Measurements from ENCODE around the gene RP9.
"Not testable (repeated sequence)": the region's sequence is repeated elsewhere in the genome, so short reads cannot be mapped to it uniquely, and the experiment has no call there.

The RP9 gene

DNA sequence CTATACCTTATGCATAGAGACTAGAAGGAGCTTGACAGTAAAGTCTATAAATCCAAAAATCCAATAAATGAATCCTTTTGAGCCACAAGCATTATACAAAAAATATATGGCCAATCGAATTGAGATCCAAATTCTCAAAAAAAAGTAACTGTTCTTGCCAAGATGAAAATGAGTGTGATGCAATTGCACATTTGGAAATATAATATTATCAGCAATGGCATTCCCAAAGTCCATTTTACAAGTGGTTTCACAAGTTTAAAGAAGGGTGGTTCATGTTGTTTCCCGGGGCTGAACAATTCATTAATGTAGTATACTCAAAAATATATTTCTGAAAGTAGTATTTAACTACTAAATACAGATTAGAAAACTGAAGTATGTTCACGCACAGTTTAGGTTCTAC, 7.3 kb downstream of the RP9 start:
- TF ChIP-seq CTCF (IDR thresholded peaks at IDR 0.05; ENCODE audit: low read depth, low read length), result no peak
- no peak for DNase-seq (ENCODE audit: extremely low read depth, low read depth)

DNA sequence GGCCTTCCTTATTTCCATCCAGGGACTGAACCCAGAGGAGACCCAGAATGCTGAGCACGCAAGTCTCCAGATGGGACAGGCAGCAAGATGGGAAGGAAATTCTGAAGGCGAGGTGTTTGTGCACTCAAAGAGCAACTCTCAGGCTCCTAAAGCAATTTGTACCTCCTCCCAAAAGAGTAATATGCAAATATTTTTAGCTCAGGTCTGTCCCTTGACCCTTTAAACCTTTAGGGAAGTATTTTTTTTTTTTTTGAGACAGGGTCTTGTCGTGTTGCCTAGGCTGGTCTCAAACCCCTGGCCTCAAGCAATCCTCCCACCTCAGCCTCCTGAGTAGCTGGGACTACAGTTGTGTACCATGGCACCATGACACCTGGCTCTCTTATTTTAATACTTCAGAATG, 8.4 kb downstream of the RP9 start:
- TF ChIP-seq CTCF (IDR thresholded peaks at IDR 0.05; ENCODE audit: low read depth, low read length), result no peak
- no peak for DNase-seq (ENCODE audit: extremely low read depth, low read depth)

- no peak for DNase-seq (ENCODE audit: extremely low read depth, low read depth)
- TF ChIP-seq CTCF (IDR thresholded peaks at IDR 0.05; ENCODE audit: low read depth, low read length), result no peak
These were observed 9.9 kb downstream of the RP9 start for GRCh38 chr7:33099154-33099940.

DNA sequence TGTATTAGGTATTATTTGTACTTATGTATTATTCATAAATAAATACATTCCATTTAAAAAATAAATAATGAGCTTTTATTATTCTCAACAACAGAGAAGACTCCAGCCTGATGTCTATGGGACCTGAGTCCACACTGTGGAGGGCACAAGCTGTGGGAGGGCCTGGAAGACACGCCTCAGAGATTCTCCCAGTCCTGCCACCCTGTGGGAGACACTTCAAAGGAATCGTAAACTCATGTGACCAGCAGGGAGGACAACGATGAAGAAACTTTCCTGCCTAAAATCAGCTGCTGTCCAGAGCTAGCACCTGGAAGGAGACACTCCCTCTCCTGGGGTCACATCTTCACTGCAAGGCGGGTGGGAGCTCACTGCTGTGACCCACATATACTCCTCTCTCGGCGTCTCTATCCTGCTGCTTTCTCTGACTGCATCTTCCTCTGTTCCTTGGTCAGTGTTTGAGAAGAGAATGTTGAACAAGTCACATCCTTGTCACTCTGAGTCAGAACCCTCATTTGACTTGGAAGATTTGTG, 14.4 kb downstream of the RP9 start:
- DNase-seq (ENCODE audit: extremely low read depth, low read depth), result not testable (repeated sequence)

- no peak for DNase-seq (ENCODE audit: extremely low read depth, low read depth)
- no peak for TF ChIP-seq CTCF (IDR thresholded peaks at IDR 0.05; ENCODE audit: low read depth, low read length)
These were observed 15.9 kb downstream of the RP9 start for GRCh38 chr7:33093266-33093665.

- DNase-seq (ENCODE audit: extremely low read depth, low read depth), result no peak
These were observed 17.5 kb downstream of the RP9 start for GRCh38 chr7:33091641-33092191.

DNA sequence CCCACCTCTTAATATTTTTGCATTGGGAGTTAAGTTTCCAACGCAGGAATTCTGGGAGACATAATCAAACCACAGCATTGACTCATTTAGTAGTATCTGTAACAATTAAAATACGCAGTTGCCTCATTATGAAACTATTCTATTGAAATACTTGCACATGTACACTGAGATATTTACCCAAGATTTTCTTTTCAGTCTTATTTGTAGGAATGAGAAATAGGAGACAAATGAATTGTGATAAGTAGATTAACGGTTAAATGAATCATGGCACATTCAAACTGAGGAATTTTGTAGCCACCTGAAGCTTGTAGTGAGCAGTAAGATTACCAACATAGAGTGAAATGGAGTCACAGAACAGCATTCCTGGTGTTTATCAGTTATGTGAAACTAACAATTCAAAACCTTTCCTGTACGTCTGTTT, 18.1 kb downstream of the RP9 start:
- no peak for TF ChIP-seq CTCF (IDR thresholded peaks at IDR 0.05; ENCODE audit: low read depth, low read length)
- no peak for DNase-seq (ENCODE audit: extremely low read depth, low read depth)

More at GRCh38 chr7:33091641-33092191, 17.5 kb downstream of the RP9 start:
- no peak for TF ChIP-seq CTCF (IDR thresholded peaks at IDR 0.05; ENCODE audit: low read depth, low read length)
